GM21515 (cell line): ENCODE data around the gene SPTBN4.

Experiments used
- ATAC-seq: cut with Tn5 transposase; IDR thresholded peaks from one replicate; pipeline ENCODE4 v1.9.1; 2021; ENCODE audit not compliant: unreplicated experiment

The SPTBN4 gene

DNA sequence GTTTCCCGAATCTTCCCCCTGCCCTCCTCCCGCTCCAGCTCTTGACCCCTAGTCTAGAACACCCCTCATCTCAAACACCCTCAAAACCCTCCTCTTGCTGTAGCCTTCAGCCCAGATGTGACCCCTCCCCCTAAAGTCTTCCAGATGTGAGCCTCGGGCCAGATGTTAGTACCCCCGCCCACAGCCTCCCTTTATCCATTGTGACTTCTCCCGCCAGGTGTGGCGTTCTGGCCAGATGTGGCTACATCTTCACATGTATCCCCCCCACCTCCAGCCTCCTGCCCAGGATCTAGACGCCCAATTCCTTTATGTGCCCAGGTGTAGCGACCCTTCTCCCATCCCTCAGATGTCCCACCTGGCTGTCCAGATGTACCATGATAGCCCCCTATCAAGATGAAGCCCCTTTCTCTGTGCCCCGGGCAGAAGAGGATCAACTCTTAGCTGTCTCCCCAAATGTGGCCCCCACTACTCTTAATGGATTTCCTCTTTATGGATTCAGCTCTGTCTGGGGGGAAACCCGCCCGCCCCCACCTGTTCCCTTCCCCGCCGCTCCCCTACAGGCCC, 133.9 kb downstream of the SPTBN4 start:
- no peak for ATAC-seq

DNA sequence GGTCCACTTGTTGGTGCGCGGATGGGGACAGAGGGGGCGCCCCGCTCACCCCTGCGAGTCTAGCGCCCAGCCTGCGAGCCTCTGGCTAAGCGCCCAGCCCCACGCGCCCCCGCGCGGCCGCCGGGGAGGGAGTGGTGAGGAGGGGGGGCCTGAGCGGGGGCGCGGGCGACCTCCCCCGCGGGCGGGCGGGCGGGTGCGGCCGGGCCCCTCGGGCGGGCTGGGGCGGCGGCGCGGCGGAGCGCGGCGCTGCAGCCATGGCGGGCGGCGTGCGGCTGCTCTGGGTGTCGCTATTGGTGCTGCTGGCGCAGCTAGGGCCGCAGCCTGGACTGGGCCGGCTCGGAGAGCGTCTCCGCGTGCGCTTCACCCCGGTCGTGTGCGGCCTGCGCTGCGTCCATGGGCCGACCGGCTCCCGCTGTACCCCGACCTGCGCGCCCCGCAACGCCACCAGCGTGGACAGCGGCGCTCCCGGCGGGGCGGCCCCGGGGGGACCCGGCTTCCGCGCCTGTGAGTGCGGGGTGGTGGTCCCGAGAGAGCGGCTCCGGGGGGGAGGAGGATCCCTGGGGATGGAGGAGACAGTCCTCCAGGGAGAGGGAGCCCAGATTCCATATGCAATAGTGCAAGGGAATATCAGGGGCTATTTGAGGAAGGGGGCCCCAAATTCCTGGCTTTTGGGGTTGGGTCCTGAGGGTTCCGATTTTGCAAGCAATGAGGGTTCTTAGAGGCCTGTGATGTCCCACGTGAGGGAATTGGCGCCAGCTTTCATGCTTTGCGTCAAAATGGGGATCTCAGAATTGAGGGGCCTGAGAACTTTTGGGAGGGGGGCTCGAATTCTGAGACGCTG, 134.6 kb downstream of the SPTBN4 start, which contains the start of gene LTBP4:
Gene LTBP4, plus strand, starts transcription at position 236 of the 841 bp plus-strand sequence. Its CDS starts 19 bp downstream, at position 255.
- no peak for ATAC-seq

DNA sequence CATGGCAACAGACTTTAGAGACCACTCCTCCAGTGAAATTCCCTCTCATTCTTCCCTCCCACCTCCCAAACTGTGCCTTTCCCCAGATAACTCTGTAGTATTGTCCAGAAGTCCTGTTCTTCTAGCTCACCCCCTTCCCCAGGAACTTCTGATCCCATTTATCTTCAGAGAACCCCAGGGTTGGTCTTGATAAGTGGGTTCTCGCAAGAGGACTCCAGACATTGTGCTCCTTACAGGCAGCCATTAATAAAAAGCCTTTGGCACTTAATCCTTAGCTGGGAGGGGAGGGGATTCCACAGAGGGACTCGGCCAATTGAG, 136.2 kb downstream of the SPTBN4 start:
- ATAC-seq: no peak

DNA sequence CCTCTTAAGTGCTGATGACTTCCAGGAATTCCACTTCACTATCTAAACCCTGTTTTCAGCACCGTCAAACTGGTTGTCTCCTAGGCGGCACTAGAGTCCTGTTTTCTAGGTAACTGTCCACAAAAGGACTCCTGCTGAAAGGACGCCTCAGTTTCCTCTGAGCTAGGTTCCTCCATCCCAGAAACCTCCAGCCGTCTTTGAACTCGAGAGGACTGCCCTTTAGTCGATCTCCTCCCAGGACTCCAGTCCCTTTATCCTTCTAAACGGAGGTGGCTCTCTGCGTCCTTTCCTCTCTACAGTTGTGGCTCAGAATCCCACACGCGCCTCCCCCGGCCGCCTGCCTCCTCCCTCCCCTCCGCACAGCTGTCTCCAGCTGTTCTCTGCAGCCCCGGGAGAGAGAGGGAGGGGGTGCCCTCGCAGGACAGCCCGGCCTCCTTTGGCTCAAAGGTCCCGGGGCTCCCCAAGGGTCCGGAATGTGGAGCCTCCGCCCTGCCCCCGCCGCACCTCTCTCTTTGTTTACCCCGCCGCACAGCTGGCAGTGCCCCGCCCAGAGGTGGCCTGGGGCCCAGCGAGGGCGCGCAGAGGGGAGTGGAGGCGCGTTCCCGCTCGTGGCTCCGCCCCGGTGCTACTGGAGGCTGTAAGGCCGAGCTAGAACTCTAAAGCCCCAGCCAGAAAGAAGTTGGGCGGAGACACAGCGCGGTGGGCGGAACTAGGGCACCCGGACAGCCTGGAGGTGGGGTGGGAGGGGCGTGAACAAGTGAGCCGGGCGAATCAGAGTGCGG, 136.8 kb downstream of the SPTBN4 start:
- peak; percentile 72 for ATAC-seq

GRCh38 chr19:40604171-40604646, 137.4 kb downstream of the SPTBN4 start:
- no peak for ATAC-seq

DNA sequence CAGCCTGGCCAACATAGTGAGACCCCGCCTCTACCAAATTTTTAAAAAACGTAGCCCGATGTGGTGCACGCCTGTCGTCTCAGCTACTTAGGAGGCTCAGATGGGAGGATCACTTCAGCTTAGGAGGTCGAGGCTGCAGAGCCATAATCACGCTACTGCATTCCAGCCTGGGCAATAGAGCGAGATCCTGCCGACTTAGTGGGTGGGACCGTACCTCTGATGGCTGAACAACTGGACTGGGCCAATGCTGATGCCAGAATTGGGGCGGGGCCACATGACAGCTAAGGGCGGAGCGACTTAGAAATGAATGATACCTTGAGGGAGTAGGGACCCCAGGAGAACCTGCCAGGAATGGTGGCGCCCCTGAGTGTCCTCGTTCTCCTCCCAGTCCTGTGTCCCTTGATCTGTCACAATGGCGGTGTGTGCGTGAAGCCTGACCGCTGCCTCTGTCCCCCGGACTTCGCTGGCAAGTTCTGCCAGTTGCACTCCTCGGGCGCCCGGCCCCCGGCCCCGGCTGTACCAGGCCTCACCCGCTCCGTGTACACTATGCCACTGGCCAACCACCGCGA, 137.9 kb downstream of the SPTBN4 start:
- no peak for ATAC-seq

DNA sequence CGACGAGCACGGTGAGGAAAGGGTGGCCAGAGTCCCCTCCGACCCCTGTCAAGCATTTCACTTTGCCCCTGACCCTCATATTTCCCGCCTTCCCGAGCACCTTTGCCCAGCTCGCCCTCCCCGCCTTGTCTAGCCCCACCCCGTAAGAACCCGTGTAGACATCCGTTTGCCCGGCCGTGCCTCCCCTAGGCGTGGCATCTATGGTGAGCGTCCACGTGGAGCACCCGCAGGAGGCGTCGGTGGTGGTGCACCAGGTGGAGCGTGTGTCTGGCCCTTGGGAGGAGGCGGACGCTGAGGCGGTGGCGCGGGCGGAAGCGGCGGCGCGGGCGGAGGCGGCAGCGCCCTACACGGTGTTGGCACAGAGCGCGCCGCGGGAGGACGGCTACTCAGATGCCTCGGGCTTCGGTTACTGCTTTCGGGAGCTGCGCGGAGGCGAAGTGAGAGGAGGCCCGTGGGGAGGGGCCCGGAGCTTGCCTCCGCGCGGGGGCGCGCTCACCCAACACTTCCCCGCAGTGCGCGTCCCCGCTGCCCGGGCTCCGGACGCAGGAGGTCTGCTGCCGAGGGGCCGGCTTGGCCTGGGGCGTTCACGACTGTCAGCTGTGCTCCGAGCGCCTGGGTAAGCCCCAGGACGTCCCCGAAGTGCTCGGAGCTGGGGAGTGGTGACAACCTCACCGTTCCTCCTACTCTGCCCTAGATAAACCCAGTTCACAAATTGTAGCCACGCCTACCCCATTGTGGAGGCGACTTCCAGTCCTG, 138.6 kb downstream of the SPTBN4 start:
- no peak for ATAC-seq

- ATAC-seq: no peak
Measured at GRCh38 chr19:40607311-40608239, 140.8 kb downstream of the SPTBN4 start.

GRCh38 chr19:40608240-40608621, 141.4 kb downstream of the SPTBN4 start:
- no peak for ATAC-seq

GRCh38 chr19:40608957-40609356, 142.2 kb downstream of the SPTBN4 start:
- no peak for ATAC-seq

GRCh38 chr19:40609561-40610395, 143.0 kb downstream of the SPTBN4 start:
- peak; percentile 37 for ATAC-seq

DNA sequence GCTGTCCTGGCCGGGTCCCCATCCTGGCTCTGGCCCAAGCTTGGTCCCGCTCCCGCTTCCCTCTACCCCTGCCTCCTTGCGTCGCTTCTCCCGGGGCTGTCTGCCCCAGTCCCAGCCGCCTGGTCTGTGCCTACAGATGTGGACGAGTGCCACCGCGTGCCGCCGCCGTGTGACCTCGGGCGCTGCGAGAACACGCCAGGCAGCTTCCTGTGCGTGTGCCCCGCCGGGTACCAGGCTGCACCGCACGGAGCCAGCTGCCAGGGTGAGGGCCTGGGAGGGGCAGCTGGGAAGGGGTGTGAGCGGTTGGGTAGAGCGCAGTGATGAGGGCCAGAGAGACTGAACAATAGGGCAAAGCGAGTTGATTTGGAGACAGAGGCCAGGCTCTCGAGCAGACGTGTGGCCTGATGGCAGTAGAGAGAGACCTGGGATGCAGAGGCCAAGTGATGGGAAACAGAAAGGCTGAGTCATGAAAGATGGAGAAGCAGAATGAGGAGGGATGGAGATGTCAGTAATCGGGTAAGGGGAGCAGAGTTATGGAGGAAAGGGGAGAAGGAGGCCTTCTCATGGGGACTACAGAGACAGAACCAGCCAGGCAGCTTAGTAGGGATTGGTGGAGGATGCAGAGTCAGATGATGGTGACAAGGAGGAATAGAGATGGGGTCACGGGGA, 143.7 kb downstream of the SPTBN4 start:
- ATAC-seq: no peak

DNA sequence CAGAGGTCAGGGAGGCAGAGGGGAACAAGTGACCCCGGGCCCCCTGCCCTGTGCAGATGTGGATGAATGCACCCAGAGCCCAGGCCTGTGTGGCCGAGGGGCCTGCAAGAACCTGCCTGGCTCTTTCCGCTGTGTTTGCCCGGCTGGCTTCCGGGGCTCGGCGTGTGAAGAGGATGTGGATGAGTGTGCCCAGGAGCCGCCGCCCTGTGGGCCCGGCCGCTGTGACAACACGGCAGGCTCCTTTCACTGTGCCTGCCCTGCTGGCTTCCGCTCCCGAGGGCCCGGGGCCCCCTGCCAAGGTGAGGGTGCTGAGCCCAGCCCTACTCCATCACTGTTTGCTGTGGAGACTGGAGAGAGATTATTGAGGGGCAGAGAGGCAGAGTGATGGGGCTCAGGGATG, 144.3 kb downstream of the SPTBN4 start:
- ATAC-seq: no peak

GRCh38 chr19:40611900-40612698, 145.3 kb downstream of the SPTBN4 start:
- no peak for ATAC-seq

DNA sequence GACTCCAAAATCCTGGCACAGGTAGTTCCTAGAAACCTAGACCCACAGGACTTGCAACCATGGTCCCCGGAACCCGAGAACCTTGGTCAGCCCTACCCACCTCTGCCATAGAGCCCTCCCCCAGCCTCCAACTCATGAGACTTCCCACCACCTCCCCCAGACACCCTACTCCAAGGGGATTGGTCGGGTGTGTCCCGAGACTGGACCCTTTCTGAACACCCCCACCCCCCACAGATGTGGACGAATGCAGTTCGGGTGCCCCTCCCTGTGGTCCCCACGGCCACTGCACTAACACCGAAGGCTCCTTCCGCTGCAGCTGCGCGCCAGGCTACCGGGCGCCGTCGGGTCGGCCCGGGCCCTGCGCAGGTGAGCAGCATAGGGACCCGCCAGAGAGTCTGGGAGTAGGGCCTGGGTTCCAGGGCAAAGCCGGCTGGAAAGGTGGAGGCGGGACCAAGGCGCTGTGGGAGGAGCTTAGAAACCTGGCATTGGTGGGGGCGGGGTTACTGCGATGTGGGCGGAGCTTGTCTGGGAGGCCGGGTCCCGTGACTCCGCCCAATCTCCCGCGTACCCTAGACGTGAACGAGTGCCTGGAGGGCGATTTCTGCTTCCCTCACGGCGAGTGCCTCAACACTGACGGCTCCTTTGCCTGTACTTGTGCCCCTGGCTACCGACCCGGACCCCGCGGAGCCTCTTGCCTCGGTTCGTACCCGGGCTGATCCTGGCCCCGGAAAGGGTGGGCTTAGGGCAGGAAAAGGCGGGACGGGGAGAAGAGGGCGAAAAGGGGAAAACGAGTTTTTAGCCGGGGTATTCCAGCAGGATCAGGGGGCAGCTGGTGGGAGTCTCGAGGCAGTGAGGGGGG, 146.3 kb downstream of the SPTBN4 start:
- no peak for ATAC-seq
